ENCODE measurements around the gene AKAP10. TPM values are rescaled to one million over a fixed set of nuclear protein-coding genes. Genes with fewer than 3 reads are reported as not detected.
A peak's percentile ranks its signal among the peaks of the same experiment; 100 is the strongest.

The AKAP10 gene
- total RNA-seq, 1 experiment from 2014 or later, result 20.2 TPM

- no peak overlapping the region for H3K56ac ChIP-seq (ENCODE audit: insufficient read length, low read depth, low read length)
- H4K20me1 ChIP-seq (ENCODE audit: control insufficient read depth, insufficient read depth, insufficient read length), result no peaks in the 10 kb centered on the region
- Mint-ChIP-seq H3K4me3 (no peak overlapping the region), H3K27ac (peak overlapping the region in 1 of 3 experiments; percentile 87; a peak in 2 of 7 replicates), H3K36me3 (ENCODE audit: insufficient read depth in 1 of 3, low read depth in 3 of 3) (peaks cover 0 to 26% (median 10%) of the 10 kb centered on the region in 3 experiments; a peak in 4 of 7 replicates), H3K4me1 (peaks cover 8 to 17% of the 10 kb centered on the region in 2 experiments), H3K9me3 (no peaks in the 10 kb centered on the region), H3K27me3 (ENCODE audit: low read depth) (no peaks in the 10 kb centered on the region)
- no peak overlapping the region for H3K4ac ChIP-seq (ENCODE audit: low read depth, low read length)
- H2BK15ac ChIP-seq (ENCODE audit: low read depth, low read length), result no peak overlapping the region
- H3K23me2 ChIP-seq (ENCODE audit: insufficient read length, low read depth, low read length, poor library complexity, severe bottlenecking), result no peaks in the 10 kb centered on the region
- H3K23ac ChIP-seq (ENCODE audit: insufficient read length, low read depth, low read length), result no peak overlapping the region
- no peak overlapping the region for H3K9ac ChIP-seq (ENCODE audit: extremely low read depth, insufficient read length, low read length)
- H3K14ac ChIP-seq (ENCODE audit: insufficient read depth, low read length), result no peak overlapping the region
- no peaks in the 10 kb centered on the region; the same call in 1 of the 2 replicates for H3K4me1 ChIP-seq (ENCODE audit: insufficient read depth, low read length)
- no peak for DNase-seq
- H4K91ac ChIP-seq (ENCODE audit: insufficient read length, low read depth, low read length), result no peak overlapping the region
- no peak overlapping the region for H3K27ac ChIP-seq (ENCODE audit: insufficient read length, low read depth, low read length)
- H4K8ac ChIP-seq (replicated peaks; ENCODE audit: insufficient read length, low read depth, low read length), result no peak overlapping the region
- no peak overlapping the region for H2BK12ac ChIP-seq (ENCODE audit: insufficient read length, low read depth, low read length)
- no peak overlapping the region for H2AK5ac ChIP-seq (ENCODE audit: insufficient read length, low read length)
- no peak overlapping the region for H2BK20ac ChIP-seq (ENCODE audit: low read depth, low read length, poor library complexity, severe bottlenecking)
- H3K9me3 ChIP-seq (ENCODE audit: control insufficient read depth, low read depth, low read length), result no peaks in the 10 kb centered on the region
- no peak overlapping the region for H3K4me2 ChIP-seq (ENCODE audit: insufficient read depth, insufficient read length, low read length)
- H4K5ac ChIP-seq (ENCODE audit: insufficient read length, low read depth, low read length), result no peak overlapping the region
- H3K27me3 ChIP-seq (ENCODE audit: insufficient read depth, low read length), result no peaks in the 10 kb centered on the region
- H3K79me2 ChIP-seq (ENCODE audit: insufficient read depth, low read length), result no peaks in the 10 kb centered on the region
- no peak for TF ChIP-seq CTCF (conservative IDR thresholded peaks at IDR 0.05)
- no CpG with 5 or more reads among the region's 2 CpGs for WGBS (ENCODE audit: extremely low coverage, insufficient read length, low lambda C conversion rate)
- H3K79me1 ChIP-seq (ENCODE audit: insufficient read depth, low read depth, low read length, poor library complexity, severe bottlenecking), result no peaks in the 10 kb centered on the region
- no peak overlapping the region for H2BK5ac ChIP-seq (ENCODE audit: insufficient read length, low read length)
- H2AFZ ChIP-seq (ENCODE audit: low read length), result no peak overlapping the region
- no peak overlapping the region for H3K18ac ChIP-seq (ENCODE audit: insufficient read length, low read depth, low read length)
- H3T11ph ChIP-seq (ENCODE audit: low read length), result no peak overlapping the region
- H2BK120ac ChIP-seq (ENCODE audit: low read depth, low read length, poor library complexity, severe bottlenecking), result no peak overlapping the region
Measured at GRCh38 chr17:19897903-19898302, 79.7 kb downstream of the AKAP10 start.
